H1 (cell line): ENCODE data around the gene GBA2. TPM values are rescaled to one million over a fixed set of nuclear protein-coding genes. Genes with fewer than 3 reads are reported as not detected.

Experiments
- CTCF ChIA-PET: fragments of 300-600 bp; sonication (Branson Sonifier 250); formaldehyde crosslinking; loops from one replicate; lab custom pipeline; 2021; ENCODE audit not compliant: partially characterized antibody; lab: Charles Lee
- POLR2A ChIA-PET: fragments of 300-600 bp; sonication (Branson Sonifier 250); formaldehyde crosslinking; loops from one replicate; lab custom pipeline; 2021; ENCODE audit warnings: inconsistent platforms; ENCODE audit not compliant: partially characterized antibody; lab: Charles Lee
- DNase-seq, 2 experiments: peaks; one replicate each; pipeline versions ENCODE4 v3.0.0 to v3.0.0-alpha.2; 2010 to 2022; ENCODE audit warnings: low spot score in 2 of 2, low read depth in 1 of 2, mixed read lengths in 1 of 2
- FAIRE-seq: peaks from 2 replicates; lab custom pipeline; 2011; peaks lifted over from hg19 to GRCh38; lab: Jason Lieb, UNC
- H2AFZ ChIP-seq: 2 replicates; pipeline ENCODE4 v1.8.1; 2012; ENCODE audit warnings: low read length, inconsistent platforms
- H2AK5ac ChIP-seq: 2 replicates; pipeline ENCODE4 v1.6.1; 2013; ENCODE audit warnings: low read depth, low read length
- H2BK120ac ChIP-seq: replicated peaks from 2 replicates; pipeline ENCODE3; 2013; ENCODE audit warnings: low read depth, low read length, inconsistent platforms
- H2BK12ac ChIP-seq: 2 replicates; pipeline ENCODE4 v1.6.1; 2013; ENCODE audit warnings: low read depth, low read length
- H2BK15ac ChIP-seq: 2 replicates; pipeline ENCODE4 v1.6.1; 2013; ENCODE audit warnings: low read length
- H2BK20ac ChIP-seq: 2 replicates; pipeline ENCODE4 v1.6.1; 2013; ENCODE audit warnings: low read length
- H2BK5ac ChIP-seq: 2 replicates; pipeline ENCODE4 v1.6.1; 2013; ENCODE audit warnings: low read depth, low read length
- H3K14ac ChIP-seq: 2 replicates; pipeline ENCODE4 v1.6.1; 2013; ENCODE audit warnings: inconsistent platforms; ENCODE audit not compliant: insufficient read length
- H3K18ac ChIP-seq: 2 replicates; pipeline ENCODE4 v1.6.1; 2013; ENCODE audit warnings: low read length; ENCODE audit errors: extremely low read depth
- H3K23ac ChIP-seq: 2 replicates; pipeline ENCODE4 v1.6.1; 2013; ENCODE audit warnings: inconsistent platforms; ENCODE audit not compliant: insufficient read length
- H3K23me2 ChIP-seq: 2 replicates; pipeline ENCODE4 v1.6.1; 2013; ENCODE audit warnings: low read depth, low read length
- H3K27ac ChIP-seq: 2 replicates; pipeline ENCODE4 v1.6.1; 2011; ENCODE audit warnings: low read depth, low read length, inconsistent platforms
- H3K27me3 ChIP-seq, 4 experiments: replicated peaks in 1 of 4; 1 replicate in 1 of 4; 2 replicates in 3 of 4; pipeline versions ENCODE4 v1.6.1 to v1.8.1; 2011 to 2013; ENCODE audit warnings: low read length in 3 of 4, mild to moderate bottlenecking in 3 of 4, inconsistent platforms in 2 of 4, mixed read lengths in 2 of 4, moderate library complexity in 1 of 4; ENCODE audit not compliant: control insufficient read depth in 3 of 4, insufficient read depth in 3 of 4; ENCODE audit errors: extremely low read depth in 1 of 4
- H3K36me3 ChIP-seq, 4 experiments: 2 replicates each; pipeline versions ENCODE4 v1.6.1 to v1.8.1; 2011 to 2013; ENCODE audit warnings: mild to moderate bottlenecking in 4 of 4, low read length in 3 of 4, moderate library complexity in 2 of 4, control low read depth in 1 of 4, inconsistent platforms in 1 of 4; ENCODE audit not compliant: insufficient read depth in 4 of 4, control insufficient read depth in 2 of 4
- H3K4ac ChIP-seq: replicated peaks from 2 replicates; pipeline ENCODE3; 2013; ENCODE audit warnings: low read length, low read depth, mixed read lengths, inconsistent platforms; ENCODE audit not compliant: insufficient read length
- H3K4me1 ChIP-seq, 4 experiments: replicated peaks in 1 of 4; 1 replicate in 1 of 4; 2 replicates in 3 of 4; pipeline versions ENCODE4 v1.6.1 to v1.8.1; 2011 to 2013; ENCODE audit warnings: low read length in 3 of 4, inconsistent platforms in 2 of 4, mixed read lengths in 1 of 4; ENCODE audit not compliant: insufficient read depth in 4 of 4, control insufficient read depth in 3 of 4
- H3K4me2 ChIP-seq, 2 experiments: 2 replicates each; pipeline versions ENCODE4 v1.6.1 to v1.8.1; 2011 to 2013; ENCODE audit warnings: low read depth in 2 of 2, low read length in 2 of 2, control low read depth in 1 of 2, inconsistent platforms in 1 of 2, mild to moderate bottlenecking in 1 of 2; ENCODE audit not compliant: insufficient read depth in 1 of 2
- H3K4me3 ChIP-seq, 4 experiments: fragments of 200-600, 300-600 bp in 1 of 4; sonication (generic), shearing (Covaris generic), sonication (Bioruptor Twin) in 1 of 4; 2 replicates each; pipeline versions ENCODE4 v1.5.1 to v1.8.1; 2011 to 2016; ENCODE audit warnings: low read length in 4 of 4, low read depth in 3 of 4, control low read depth in 2 of 4, inconsistent platforms in 2 of 4, mild to moderate bottlenecking in 2 of 4, mixed read lengths in 1 of 4, moderate library complexity in 1 of 4; ENCODE audit not compliant: insufficient read depth in 2 of 4; ENCODE audit errors: extremely low read depth in 1 of 4
- H3K56ac ChIP-seq: replicated peaks from 2 replicates; pipeline ENCODE3; 2013; ENCODE audit warnings: low read depth, mild to moderate bottlenecking, mixed read lengths, low read length, inconsistent platforms; ENCODE audit not compliant: insufficient read length
- H3K79me1 ChIP-seq: 2 replicates; pipeline ENCODE4 v1.6.1; 2013; ENCODE audit warnings: low read depth, low read length, control low read depth
- H3K79me2 ChIP-seq, 2 experiments: 2 replicates each; pipeline versions ENCODE4 v1.6.1 to v1.8.1; 2012 to 2013; ENCODE audit warnings: low read length in 2 of 2, mild to moderate bottlenecking in 2 of 2, inconsistent platforms in 1 of 2; ENCODE audit not compliant: insufficient read depth in 2 of 2, control insufficient read depth in 1 of 2
- H3K9ac ChIP-seq, 4 experiments: replicated peaks in 1 of 4; 1 replicate in 1 of 4; 2 replicates in 3 of 4; pipeline versions ENCODE4 v1.6.1 to v1.8.1; 2011 to 2013; ENCODE audit warnings: low read depth in 3 of 4, low read length in 3 of 4, control low read depth in 2 of 4, mild to moderate bottlenecking in 2 of 4, moderate library complexity in 2 of 4, inconsistent platforms in 1 of 4; ENCODE audit errors: extremely low read depth in 1 of 4
- H3K9me3 ChIP-seq, 2 experiments: 2 replicates each; pipeline versions ENCODE4 v1.6.1 to v1.8.1; 2012 to 2013; ENCODE audit warnings: mild to moderate bottlenecking in 2 of 2, moderate library complexity in 2 of 2, control low read depth in 1 of 2, inconsistent platforms in 1 of 2, low read depth in 1 of 2, low read length in 1 of 2, mixed read lengths in 1 of 2; ENCODE audit not compliant: insufficient read depth in 2 of 2
- H4K20me1 ChIP-seq, 2 experiments: replicated peaks in 1 of 2; 2 replicates each; pipeline versions ENCODE3 to v1.8.1; 2011 to 2013; ENCODE audit warnings: inconsistent platforms in 2 of 2, low read length in 2 of 2, mild to moderate bottlenecking in 1 of 2; ENCODE audit not compliant: insufficient read depth in 2 of 2, control insufficient read depth in 1 of 2
- H4K5ac ChIP-seq: 2 replicates; pipeline ENCODE4 v1.6.1; 2013; ENCODE audit warnings: low read length, low read depth, mixed read lengths, inconsistent platforms; ENCODE audit not compliant: insufficient read length
- H4K8ac ChIP-seq: 2 replicates; pipeline ENCODE4 v1.8.0; 2013; ENCODE audit warnings: mild to moderate bottlenecking, moderate library complexity, low read length, inconsistent platforms; ENCODE audit not compliant: insufficient read depth; ENCODE audit errors: extremely low read depth
- H4K91ac ChIP-seq: replicated peaks from 2 replicates; pipeline ENCODE3; 2013; ENCODE audit warnings: low read length, mixed read lengths, inconsistent platforms; ENCODE audit not compliant: insufficient read length
- FOSL1 ChIP-seq: IDR thresholded peaks from 2 replicates; pipeline ENCODE4 v1.6.1; 2011; ENCODE audit warnings: mild to moderate bottlenecking, low read depth, low read length, moderate library complexity; ENCODE audit not compliant: insufficient read depth
- MAFK ChIP-seq: IDR thresholded peaks from 2 replicates; pipeline ENCODE4 v1.6.1; 2012; ENCODE audit warnings: low read depth, mild to moderate bottlenecking, improper control_type of control experiment, low read length
- WGBS, 2 experiments: shearing (Covaris generic) in 1 of 2; methylation state at CpG; one replicate each; pipeline versions ENCODE4 v1.1.6 to v1.1.7; 2013 to 2015; ENCODE audit warnings: low lambda C conversion rate in 2 of 2, mixed read lengths in 2 of 2, inconsistent platforms in 1 of 2, low coverage in 1 of 2, missing lambda C conversion rate in 1 of 2; ENCODE audit not compliant: insufficient replicate concordance in 2 of 2, insufficient coverage in 1 of 2, insufficient read length in 1 of 2; ENCODE audit errors: extremely low coverage in 1 of 2, missing lambda C conversion rate in 1 of 2; 5-methylcytosine and 5-hydroxymethylcytosine counted together
- polyA plus RNA-seq, 7 experiments: library from polyadenylated mRNA; depleted of rRNA in 3 of 7; stranded (reverse) in 5 of 7; unstranded in 2 of 7; fragments of >200 nt in 5 of 7; fragments of 200-250 nt in 2 of 7; gene quantifications; 1 replicate in 5 of 7; 2 replicates in 1 of 7; 4 replicates in 1 of 7; pipeline versions ENCODE4 v1.2.1 to v1.2.3, GENCODE V29; 2011 to 2013; ENCODE audit warnings: missing spikeins in 2 of 7, mixed read lengths in 2 of 7
- total RNA-seq: library from RNA; stranded (reverse); fragmentation: NEBNext Ultra II Directional; extraction: Animal tissue kit (Norgen Biotek cat#: 25700); gene quantifications from 2 replicates; pipeline ENCODE4 v1.2.1, GENCODE V29; 2021

GBA2 gene
- total and polyA plus RNA-seq, 2 of the 8 experiments (the other 6 are each of a cell fraction or from before 2014, with no cell fraction given), result 64.2 to 71.9 TPM

DNA sequence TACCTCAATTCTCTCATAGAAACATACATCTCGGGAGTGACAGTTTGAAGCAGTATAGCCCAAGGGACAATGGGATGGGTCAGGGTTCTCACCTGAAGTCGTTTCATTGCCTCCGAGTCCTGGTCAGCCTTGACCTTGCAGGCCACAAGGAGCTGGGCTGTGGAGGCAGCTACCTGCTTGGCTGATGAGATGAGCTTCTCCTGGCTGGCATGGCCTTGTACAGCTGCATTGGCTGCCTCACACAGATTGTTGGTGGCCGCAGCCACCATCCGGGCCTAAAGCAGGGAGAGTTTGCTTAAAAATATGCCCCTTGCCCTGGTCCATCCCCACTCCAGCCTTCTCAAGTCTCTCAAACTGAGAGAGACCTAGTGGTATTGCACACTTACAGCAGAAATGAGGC, 50.8 kb downstream of the GBA2 start:
- Histone ChIP-seq H3K23ac (no peak overlapping the region), H3K36me3 (peaks cover 33 to 49% (median 48%) of the 10 kb centered on the region in 4 experiments), H3K14ac (no peak overlapping the region), H2BK5ac (no peak overlapping the region; the same call in 1 of the 2 replicates), H4K5ac (no peak overlapping the region), H4K91ac (no peak overlapping the region), H2BK12ac (no peak overlapping the region), H3K27ac (no peak overlapping the region), H3K27me3 (no peaks in the 10 kb centered on the region), H3K4ac (no peak overlapping the region), H4K8ac (no peak overlapping the region), H2AFZ (no peak overlapping the region), H3K56ac (no peak overlapping the region), H2AK5ac (no peak overlapping the region), H3K4me2 (no peak overlapping the region), H3K79me1 (no peaks in the 10 kb centered on the region), H2BK20ac (no peak overlapping the region), H3K4me1 (no peaks in the 10 kb centered on the region), H3K79me2 (no peaks in the 10 kb centered on the region), H3K9ac (no peak overlapping the region), H2BK120ac (no peak overlapping the region), H3K18ac (no peak overlapping the region), H3K4me3 (no peak overlapping the region), H3K9me3 (no peaks in the 10 kb centered on the region), H4K20me1 (peaks cover 3 to 7% of the 10 kb centered on the region in 2 experiments), H3K23me2 (no peaks in the 10 kb centered on the region), H2BK15ac (no peak overlapping the region)
- ChIA-PET POLR2A (interaction anchor here (1.4 to 14.9 kb wide), 2 partner anchors 9 to 30 kb away, joined by 3 to 158 read pairs; partner anchors contain the start of genes CREB3 and TLN1), CTCF (interaction anchor here (0.5 to 14.1 kb wide), 13 partner anchors 10 to 225 kb away, joined by 3 to 347 read pairs (median 25); partner anchors contain the start of genes ARHGEF39, CA9, CCDC107 and RMRP)
- FAIRE-seq (no peak), DNase-seq (no peak)
- WGBS, 2 experiments, result 91% methylated on average over 5 of the region's 5 CpGs; no CpG with 5 or more reads in 1 of the 2 experiments
- TF ChIP-seq MAFK (no peak), FOSL1 (no peak)
